GM19328 (cell line): ENCODE results near the gene CACNB1.

Source experiments
- ATAC-seq: cut with Tn5 transposase; IDR thresholded peaks from one replicate; pipeline ENCODE4 v1.9.1; 2021; ENCODE audit warnings: mild to moderate bottlenecking, moderate library complexity; ENCODE audit not compliant: unreplicated experiment

The CACNB1 gene

DNA sequence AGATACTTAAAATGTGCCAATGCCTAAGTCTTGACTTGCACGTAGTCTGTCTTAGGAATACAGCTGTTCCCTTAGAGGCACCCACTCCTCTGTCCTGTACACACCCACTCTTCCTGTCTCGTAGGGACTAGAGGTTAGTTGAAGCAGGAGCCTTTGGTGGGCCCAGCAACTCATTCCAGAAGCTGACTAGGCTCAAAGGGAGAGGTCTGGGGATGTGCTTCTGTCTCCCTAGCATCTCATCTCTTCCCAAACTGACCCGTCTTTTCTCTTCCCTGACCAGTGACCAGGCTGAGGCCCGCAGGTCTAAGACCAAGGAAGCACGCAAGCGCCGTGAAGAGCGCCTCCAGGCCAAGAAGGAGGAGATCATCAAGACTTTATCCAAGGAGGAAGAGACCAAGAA lies 6.8 kb upstream of the CACNB1 start:
- no peak for ATAC-seq

DNA sequence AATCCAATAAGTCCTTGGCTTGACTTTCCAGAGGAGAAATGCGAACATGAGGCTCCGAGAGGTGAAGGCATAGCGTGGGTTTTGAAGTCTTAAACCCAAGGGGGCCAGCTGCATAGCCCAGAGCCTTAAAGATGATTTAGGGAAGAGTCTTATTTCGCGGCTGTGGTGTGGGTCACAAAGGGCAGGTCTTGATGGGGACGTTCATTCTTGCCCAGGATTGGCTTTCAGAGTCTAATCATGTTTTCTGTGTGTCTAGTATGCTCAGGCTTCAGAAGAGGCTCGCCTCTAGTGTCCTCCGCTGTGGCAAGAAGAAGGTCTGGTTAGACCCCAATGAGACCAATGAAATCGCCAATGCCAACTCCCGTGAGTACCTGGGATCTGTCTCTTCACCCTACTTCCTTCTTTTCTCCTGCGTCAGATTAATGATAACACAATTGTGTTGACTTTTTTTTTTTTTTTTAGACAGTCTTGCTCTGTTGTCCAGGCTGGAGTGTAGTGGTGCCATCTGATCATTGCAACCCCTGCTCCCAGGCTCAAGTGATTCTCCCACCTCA lies 3.6 kb upstream of the CACNB1 start:
- no peak for ATAC-seq

DNA sequence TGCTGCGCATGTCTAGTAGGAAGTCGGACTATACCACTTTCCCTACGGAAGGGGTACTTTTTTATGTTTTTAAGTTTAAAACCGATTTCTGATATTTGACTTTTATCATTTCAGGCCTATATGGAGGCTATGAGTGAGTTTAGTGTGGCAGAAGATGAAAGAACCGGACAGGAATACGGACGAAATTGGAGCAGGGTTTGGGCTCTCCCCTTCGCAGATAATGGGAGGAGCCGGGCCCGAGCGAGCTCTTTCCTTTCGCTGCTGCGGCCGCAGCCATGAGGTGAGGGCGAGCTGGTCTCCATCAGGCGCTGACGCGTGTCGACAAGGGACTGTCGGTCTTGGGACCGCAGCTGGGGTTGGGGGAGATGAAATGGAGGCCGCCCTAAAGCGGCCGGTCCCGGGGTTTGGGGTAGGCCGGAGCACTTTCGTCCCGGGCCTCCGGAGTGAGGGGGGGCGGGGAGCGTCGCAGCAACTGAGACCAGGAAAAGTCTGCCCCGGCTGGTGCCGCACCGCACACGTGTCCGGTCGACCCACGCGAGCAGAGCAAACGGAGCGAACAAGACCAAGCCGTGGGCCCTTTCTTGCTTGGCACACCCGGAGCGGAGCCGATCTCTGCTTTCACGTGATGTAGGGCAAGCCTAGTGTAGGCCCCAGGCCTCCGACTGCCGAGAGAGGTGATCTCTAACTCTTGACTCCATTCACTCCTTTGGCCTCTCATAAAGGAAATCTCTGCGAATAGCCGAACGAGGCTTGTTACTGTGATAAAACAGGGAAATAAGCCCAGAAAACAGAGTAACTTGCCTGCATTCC lies 2.8 kb upstream of the CACNB1 start, which contains the start of gene RPL19:
Gene RPL19, plus strand, starts transcription at position 214 of the 810 bp plus-strand sequence. Its CDS starts 62 bp downstream, at position 276.
- peak; percentile 56 for ATAC-seq

DNA sequence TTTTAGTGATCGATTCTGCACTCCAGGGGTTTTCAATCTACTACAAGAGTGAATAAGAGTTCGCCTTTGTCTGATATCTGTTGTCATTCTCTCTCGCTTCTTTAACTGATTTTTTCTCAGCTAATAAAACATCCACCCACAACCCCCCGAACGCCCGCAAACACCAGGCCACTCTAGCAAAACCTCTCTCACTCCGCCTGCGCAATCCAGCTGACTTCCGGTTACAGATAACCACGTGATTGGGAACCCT lies 2.3 kb upstream of the CACNB1 start:
- ATAC-seq: peak; percentile 50

DNA sequence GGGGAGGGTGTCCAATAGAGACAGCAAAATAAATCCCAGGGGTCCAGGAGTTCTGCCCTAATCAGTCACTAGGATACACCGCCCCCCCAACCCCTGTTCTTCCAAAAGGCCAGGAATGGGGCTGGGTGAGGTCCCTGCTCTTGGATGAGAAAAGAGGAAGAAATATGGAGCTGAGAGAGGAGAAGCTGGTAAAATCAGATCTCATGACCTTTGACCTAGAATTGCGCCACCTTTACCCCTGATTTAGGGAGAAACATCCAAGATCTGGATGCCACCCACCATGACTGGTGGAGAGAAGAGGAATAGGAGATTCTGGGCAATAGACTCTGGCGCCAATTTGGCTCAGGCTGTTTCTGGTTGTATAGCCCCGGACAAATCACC lies 707 bp upstream of the CACNB1 start:
- ATAC-seq: no peak

DNA sequence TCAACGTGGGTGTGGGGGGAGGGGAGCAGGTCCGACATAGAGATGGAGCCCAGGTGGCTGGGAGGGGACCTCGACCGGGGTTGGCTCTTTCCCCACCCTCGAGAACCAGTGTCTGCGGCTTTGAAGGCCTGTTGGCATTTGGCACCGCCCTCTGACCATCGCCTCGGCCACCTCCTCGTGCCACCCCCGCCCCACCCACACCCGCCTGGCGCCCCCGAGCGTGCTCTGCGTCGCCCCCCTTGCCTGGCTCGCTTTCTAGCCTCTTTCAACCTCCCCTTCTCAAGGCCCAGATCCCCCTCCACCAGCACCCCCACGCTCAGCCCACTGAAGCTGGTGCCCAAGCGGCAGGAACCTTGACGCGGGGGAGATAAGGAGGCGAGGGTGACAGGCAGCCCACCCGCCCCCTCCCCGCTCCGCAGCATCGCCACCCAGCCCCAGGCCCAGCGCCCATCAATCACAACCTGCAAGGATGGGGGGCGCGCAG lies 619 bp downstream of the CACNB1 start:
- no peak for ATAC-seq

DNA sequence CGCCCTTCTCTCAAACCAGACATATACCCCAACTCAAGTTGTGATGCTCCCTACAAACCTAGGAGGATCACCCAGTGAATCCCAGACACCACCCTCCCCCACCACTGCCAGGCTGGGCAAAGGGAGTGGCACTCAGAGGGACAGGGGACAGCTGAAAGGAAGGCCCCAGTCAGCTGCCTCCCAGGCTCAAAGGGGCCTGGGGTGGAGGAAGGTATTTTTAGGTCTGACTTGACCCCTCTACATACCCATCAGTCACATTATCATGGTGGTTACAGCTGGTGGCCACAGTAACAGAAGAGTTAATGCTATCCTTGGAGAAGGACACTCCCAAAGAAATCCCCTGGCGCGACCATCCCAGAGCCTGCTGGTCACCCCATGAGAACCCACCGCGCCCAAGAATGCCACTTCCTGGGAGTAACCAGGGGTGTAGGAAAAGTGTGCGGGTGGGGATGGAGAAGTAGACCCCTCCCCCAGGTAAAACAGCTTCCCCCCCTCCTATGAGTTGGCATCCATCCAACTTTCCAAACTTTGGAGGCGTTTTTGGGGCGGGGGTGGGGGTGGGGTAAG lies 1.1 kb downstream of the CACNB1 start:
- ATAC-seq: no peak

DNA sequence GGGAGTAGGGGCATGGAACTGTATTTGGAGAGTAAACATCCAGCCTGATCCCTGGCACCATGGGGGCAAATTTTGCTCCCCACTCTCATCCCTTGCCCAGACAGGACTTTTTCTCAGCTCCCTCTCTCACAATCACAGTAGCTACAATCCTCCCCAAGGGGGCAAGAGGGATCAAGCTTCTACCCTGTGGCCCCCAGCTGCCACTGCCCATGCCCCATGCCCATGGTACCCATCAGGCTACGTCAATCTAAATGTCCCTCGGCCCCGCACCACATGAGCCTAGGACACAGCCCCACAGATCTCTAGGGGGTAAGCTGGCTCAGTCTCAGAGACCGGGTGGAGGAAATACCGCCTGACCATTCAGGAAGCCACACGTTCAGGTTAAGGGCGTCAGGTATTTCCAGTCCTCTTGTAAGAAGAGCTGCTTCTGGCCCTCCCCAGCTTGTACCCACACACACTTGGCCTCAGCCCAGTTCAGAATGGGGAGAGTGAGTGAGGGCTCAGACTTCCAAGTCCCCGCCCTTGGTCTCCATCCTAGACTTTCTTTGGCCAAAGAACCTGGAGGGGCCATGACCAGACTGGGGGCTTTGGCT lies 1.8 kb downstream of the CACNB1 start:
- ATAC-seq: no peak

DNA sequence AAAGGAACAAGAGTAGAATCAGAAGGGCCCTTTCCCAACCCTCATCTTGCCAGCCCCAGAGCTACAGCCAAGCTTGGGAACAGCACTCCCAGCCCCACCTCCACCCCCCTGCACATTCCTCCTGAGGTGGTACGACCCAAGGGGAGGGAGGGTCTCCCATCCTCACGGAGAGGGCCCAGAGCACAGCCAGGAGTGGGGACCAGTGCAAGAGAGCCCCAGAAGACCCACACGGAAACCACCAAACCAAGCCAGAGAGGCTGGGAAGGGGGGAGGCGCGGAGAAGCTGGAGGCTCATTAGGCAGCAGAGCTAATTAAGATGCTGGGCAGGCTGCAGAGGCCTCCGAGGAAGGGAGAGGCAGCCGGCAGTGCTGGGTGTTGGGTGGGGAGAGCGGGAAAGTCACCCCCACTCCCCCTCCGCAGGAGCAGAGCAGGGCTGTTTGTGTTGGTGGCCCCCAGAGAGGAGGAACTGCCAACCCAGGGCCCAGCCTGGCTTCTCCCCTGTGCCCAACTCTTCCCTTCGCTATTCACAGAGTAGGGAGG lies 2.4 kb downstream of the CACNB1 start:
- no peak for ATAC-seq

DNA sequence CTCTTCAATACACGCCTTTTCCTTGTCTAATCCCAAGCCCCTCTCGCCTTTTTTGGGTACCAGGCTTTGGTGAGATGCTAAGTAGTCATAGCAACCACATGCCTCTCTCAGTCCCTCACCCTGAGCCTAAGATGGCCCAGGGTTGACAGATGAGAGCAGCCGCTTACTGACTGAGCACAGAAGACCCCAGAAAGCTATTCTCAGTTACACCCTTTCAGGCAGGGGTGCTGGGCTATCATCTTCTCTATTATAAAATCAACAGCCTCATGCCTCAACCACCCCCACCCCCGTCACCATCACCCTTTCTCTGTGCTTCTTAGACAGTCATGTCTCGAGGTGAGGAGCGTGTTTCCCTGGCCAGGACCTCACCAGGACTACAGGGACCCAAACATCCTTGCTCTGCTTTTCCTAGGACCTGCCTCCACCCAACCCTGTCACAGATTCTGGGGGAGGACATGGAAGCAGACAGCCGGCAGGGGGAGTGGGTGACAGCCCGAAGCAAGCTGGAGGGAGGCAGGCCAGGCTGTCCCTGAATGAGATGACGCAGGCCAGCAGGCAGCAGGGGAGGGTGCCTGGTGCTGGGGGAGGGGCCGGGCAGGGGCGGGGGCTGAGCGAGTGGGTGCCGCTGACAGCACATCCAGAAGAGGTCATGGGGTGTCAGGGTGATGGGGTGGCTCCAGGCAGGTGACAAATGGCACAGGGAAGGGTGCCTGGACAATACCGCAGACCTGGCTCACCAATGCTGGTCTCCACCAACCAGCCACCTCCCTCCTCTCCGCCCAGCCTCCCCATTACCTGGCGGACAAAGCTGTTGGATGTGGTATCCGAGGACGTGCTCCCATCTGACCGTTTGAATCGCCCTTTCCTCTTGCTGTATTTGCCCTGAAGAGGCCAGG lies 3.1 kb downstream of the CACNB1 start:
- ATAC-seq: no peak

DNA sequence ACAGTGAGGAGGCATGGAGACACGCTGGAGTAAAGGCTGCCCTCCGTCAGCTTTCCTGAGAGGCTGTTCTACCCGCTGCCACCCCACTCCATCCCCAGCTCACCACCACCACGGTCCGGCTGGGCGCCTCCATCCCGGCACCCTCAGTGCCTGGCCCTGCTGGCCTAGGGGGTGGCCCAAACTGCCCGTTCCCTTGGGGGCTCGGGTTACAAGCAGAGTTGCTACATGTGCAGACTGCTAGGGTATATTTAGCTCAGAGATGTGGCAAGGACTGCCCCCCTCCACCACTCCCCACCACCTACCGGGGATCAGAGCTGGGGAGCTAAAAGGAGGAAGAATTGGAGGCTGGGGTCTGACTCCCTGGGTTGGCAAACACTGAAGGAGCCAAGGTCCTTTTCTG lies 4.1 kb downstream of the CACNB1 start:
- ATAC-seq: no peak

DNA sequence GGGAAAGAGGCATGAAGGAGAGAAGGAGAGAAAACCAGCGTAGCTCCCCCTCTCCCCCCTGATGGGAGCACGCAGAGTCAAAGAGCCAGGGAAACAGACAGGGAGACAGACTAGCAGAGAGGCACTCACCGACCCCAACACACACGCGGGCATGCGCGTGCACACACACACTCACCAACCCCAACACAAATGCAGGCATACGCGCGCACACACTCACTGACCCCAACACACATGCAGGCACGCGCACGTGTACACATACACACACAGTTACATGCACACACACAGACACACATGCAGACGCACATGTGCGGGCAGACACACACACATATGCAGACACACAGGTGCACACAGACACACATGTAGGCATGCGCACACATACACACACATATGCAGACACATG lies 4.6 kb downstream of the CACNB1 start:
- no peak for ATAC-seq

DNA sequence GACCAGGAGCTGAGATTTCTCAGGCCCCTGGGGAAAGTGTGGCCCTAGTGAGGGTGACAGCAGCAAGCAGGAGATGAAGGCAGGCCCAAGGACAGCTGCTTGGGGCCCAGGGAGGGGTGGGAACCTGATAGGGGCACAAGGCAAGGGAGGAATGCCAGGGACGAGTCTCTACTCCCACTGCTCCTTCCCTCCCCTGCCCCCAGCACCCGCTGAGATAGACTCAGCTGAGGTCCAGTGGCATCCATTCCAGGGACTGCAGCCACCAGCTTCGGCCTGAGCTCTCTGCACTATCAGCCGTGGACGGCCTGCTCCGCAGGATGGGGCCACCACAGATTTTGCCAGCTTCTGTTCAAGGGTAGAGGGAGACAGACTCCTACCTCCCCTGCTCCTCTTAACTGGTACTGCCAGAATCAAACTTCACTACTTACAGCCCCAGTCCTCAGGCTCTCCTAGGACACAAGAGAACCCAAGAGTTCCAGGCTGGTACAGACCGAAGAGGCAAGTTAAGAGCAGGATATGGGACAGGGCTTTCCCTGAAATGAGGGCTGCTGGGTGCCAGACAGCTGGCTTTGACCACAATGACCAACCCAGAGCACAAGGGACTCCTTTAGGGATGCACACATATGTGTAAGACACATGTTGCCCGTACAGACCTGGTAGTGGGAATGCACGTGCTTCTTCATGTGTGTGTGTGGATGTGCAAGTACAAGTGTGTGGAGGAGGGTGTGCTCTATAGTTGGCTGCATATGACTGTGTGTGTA lies 5.5 kb downstream of the CACNB1 start:
- no peak for ATAC-seq

DNA sequence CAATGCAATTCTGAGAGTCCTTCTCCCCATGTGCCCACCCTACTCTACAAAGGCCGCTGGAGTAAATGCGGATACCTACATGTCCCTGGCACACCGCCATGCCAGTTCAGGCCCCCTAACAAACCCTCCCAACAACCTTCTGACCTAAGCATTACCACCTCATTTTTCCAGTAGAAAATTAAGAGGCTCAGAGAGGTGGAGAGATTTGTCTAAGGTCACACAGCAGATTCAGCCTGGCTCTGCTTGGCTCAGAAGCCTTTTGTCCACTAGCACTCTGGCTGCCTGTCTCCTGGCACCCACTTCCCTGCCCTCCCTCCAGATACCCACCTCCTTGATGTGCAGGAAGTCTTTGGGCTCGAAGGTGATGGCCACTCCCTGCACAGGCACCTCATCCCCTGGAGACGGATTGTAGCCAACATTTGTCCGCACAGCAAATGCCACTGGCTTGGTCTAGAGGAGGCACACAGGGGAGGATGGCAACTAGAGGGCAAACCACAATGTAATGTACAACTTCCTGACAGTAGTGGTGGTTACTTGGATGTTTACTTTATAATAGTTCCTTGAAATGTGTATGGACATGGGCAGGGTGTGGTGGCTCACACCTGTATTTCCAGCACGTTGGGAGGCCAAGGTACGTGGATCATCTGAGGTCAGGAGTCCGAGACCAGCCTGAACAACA lies 10.2 kb downstream of the CACNB1 start:
- ATAC-seq: no peak

DNA sequence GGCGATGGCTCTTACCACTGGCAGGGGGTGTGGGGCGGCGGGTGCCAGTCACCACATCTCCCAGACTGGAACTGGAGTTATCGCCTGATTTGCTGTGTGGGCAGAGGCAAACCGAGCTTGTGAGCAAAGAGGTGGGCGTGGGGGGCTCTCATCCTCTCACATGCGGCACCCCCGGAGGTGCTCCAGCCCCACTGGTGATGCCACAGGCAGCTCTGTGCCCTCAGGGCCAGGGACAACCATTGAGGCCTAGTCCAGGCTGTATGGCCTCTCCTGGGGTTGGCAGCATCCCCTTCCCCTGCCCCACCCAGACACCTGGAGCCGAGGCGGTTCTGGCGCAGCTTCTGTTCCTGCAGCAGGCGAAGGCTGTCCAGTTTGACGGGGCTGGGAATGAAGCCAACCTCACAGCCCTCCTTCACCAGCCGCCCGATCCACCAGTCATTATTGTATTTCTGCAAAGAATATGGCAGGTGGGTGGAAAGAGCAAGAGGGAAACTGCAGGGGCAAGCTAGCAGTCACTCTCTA lies 10.9 kb downstream of the CACNB1 start:
- ATAC-seq: no peak

DNA sequence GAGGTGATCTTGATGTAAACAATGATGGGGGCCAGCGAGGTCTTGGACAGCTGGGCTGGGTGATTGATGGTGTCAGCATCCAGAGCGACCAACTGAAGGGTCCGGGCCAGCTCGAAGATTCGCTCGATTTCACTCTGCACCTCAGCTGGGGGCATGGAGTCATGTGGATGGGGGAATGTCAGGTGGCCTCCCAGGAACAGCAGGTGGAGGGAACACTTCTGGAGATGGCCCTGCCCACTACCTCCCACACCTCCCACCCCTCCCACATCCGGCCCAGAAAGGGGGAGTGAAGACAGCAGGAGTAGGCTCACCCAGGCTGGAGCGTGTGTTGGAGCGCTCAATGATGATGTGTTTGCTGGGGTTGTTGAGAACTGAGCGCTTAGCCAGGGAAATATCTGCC lies 13.7 kb downstream of the CACNB1 start:
- no peak for ATAC-seq

DNA sequence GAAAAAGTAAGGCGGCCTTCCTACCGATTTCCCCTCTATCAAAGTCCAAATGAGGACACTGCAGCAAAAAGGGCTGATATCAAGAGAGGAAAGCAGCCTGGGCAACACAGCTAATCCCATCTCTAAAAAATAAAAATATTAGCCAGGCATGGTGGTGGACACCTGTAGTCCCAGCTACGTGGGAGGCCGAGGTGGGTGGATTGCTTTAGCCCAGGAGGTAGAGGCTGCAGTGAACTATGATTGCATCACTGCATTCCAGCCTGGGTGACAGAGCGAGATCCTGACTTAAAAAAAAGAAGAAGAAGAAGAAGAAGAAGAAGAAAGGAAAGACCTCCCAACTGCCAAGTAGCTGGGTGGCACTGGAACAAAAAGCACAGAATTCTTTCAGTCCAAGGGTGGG lies 14.4 kb downstream of the CACNB1 start:
- ATAC-seq: no peak

DNA sequence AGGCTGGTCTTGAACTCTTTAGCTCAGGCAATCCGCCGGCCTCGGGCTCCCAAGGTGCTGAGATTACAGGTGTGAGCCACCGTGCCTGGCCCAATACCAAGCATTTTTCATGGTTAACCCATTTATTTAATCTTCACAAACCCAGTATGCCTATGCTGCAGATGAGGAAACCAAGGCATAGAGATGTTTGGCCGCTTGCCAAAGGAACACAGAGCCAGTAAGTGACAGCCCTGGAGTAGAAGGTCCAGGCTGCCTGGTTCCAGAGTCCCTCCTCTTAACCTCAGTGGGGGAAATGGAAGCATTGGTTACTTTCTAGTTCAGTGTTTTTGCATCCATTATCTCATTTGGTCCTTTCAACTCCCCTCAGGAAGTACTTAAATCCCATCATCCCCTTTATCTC lies 16.2 kb downstream of the CACNB1 start:
- ATAC-seq: no peak

DNA sequence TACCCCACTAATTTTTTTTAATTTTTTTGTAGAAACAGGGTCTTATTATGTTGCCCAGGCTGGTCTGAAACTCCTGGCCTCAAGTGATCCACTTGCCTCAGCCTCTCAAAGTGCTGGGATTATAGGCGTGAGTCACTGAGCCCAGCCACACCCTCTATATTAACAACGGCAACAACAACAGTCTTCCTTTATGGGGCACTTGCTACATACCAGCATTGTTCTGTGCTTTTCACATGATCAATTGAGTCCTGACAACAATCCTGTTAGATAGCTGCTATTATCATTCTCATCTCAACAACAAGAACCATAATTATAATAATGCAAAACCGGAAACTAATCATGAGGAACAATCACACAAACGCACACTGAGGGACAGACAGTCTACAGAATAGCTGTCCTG lies 18.9 kb downstream of the CACNB1 start:
- no peak for ATAC-seq
